ENCODE data around the gene REV3L. TPM values are rescaled to one million over a fixed set of nuclear protein-coding genes. Genes with fewer than 3 reads are reported as not detected.

REV3L gene, protein sequence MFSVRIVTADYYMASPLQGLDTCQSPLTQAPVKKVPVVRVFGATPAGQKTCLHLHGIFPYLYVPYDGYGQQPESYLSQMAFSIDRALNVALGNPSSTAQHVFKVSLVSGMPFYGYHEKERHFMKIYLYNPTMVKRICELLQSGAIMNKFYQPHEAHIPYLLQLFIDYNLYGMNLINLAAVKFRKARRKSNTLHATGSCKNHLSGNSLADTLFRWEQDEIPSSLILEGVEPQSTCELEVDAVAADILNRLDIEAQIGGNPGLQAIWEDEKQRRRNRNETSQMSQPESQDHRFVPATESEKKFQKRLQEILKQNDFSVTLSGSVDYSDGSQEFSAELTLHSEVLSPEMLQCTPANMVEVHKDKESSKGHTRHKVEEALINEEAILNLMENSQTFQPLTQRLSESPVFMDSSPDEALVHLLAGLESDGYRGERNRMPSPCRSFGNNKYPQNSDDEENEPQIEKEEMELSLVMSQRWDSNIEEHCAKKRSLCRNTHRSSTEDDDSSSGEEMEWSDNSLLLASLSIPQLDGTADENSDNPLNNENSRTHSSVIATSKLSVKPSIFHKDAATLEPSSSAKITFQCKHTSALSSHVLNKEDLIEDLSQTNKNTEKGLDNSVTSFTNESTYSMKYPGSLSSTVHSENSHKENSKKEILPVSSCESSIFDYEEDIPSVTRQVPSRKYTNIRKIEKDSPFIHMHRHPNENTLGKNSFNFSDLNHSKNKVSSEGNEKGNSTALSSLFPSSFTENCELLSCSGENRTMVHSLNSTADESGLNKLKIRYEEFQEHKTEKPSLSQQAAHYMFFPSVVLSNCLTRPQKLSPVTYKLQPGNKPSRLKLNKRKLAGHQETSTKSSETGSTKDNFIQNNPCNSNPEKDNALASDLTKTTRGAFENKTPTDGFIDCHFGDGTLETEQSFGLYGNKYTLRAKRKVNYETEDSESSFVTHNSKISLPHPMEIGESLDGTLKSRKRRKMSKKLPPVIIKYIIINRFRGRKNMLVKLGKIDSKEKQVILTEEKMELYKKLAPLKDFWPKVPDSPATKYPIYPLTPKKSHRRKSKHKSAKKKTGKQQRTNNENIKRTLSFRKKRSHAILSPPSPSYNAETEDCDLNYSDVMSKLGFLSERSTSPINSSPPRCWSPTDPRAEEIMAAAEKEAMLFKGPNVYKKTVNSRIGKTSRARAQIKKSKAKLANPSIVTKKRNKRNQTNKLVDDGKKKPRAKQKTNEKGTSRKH (N-terminal part only)
- total RNA-seq (2022) (17.2 and 19.0 TPM in 2 replicates), Bru-seq, nascent RNA (percentile 82 among the genes with signal in this experiment), BruChase-seq, experiment 1, labeled RNA remaining after a 6-hour chase (percentile 69 among the genes with signal in this experiment), BruChase-seq, experiment 2, labeled RNA remaining after a 2-hour chase (percentile 69 among the genes with signal in this experiment)
- long read RNA-seq, partial matches to known transcripts, result 3 of 10 reads
- long read RNA-seq, other reads (novel, unspliced or antisense), result 7 of 10 reads

- intact Hi-C loops (cut with micrococcal nuclease; ENCODE audit: unreplicated experiment), result loop anchor here (5.0 to 10.0 kb wide), 3 partner anchors 69 to 562 kb away; no protein-coding TSS in a partner anchor
- CTCF ChIA-PET, result interaction anchor here (0.6 to 0.9 kb wide), 4 partner anchors 15 to 614 kb away, joined by 3 to 4 read pairs (median 4); no protein-coding TSS in a partner anchor
- Mint-ChIP-seq H3K36me3 (ENCODE audit: insufficient read depth, unreplicated experiment) (peaks cover 41% of the 10 kb centered on the region), H3K4me1 (ENCODE audit: low read depth, unreplicated experiment) (peaks cover 11% of the 10 kb centered on the region), H3K9me3 (ENCODE audit: low read depth, unreplicated experiment) (no peaks in the 10 kb centered on the region), H3K27ac (ENCODE audit: unreplicated experiment) (peak within 1 kb of the TSS; percentile 99), H3K4me3 (ENCODE audit: low read depth, unreplicated experiment) (peak within 1 kb of the TSS; percentile 93), H3K27me3 (ENCODE audit: unreplicated experiment) (no peaks in the 10 kb centered on the region)
- TF ChIP-seq, protein P1, sequence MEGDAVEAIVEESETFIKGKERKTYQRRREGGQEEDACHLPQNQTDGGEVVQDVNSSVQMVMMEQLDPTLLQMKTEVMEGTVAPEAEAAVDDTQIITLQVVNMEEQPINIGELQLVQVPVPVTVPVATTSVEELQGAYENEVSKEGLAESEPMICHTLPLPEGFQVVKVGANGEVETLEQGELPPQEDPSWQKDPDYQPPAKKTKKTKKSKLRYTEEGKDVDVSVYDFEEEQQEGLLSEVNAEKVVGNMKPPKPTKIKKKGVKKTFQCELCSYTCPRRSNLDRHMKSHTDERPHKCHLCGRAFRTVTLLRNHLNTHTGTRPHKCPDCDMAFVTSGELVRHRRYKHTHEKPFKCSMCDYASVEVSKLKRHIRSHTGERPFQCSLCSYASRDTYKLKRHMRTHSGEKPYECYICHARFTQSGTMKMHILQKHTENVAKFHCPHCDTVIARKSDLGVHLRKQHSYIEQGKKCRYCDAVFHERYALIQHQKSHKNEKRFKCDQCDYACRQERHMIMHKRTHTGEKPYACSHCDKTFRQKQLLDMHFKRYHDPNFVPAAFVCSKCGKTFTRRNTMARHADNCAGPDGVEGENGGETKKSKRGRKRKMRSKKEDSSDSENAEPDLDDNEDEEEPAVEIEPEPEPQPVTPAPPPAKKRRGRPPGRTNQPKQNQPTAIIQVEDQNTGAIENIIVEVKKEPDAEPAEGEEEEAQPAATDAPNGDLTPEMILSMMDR (IDR thresholded peaks at IDR 0.05; ENCODE audit: unreplicated experiment), result no peak
- no TSS peak for BruUV-seq (replicated peaks)
- DNase-seq, result peak; percentile 87
These were observed at the start of gene REV3L for GRCh38 chr6:111482959-111483735. TSS of gene REV3L (minus strand) at chr6:111483218. CDS start at chr6:111482888, 330 bp downstream.

- CTCF ChIA-PET, result no interaction called here
These were observed 48.2 kb upstream of the REV3L start for GRCh38 chr6:111531185-111531584.

DNA sequence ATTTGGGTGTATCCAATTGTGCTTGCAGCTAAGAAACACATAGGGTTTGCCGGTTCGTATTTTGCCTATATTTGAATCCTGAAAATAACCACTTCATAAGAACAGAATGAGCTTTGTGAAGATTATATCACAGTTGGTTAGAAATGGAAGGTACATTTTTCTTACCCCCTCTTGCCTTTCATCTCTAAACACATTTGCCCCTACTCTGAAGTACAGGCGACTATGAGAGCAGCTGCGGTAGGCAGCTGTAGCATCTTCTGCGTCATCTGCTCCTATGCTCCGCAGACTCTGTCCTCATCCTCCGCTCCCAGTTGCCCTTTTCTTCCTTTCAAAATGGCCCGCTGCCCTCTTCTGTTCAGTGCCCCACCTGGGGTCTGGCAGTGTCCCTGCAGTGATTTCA is 47.6 kb upstream of the REV3L start:
- TF ChIP-seq, protein P1 (IDR thresholded peaks at IDR 0.05; ENCODE audit: unreplicated experiment), result no peak
- Mint-ChIP-seq H3K27ac (ENCODE audit: unreplicated experiment) (no peak overlapping the region), H3K27me3 (ENCODE audit: unreplicated experiment) (no peaks in the 10 kb centered on the region), H3K36me3 (ENCODE audit: insufficient read depth, unreplicated experiment) (no peaks in the 10 kb centered on the region), H3K9me3 (ENCODE audit: low read depth, unreplicated experiment) (no peaks in the 10 kb centered on the region), H3K4me3 (ENCODE audit: low read depth, unreplicated experiment) (no peak overlapping the region), H3K4me1 (ENCODE audit: low read depth, unreplicated experiment) (no peaks in the 10 kb centered on the region)
- CTCF ChIA-PET, result no interaction called here
- intact Hi-C loops (cut with micrococcal nuclease; ENCODE audit: unreplicated experiment), result no loop called here
- no peak for DNase-seq
- no TSS peak for BruUV-seq (replicated peaks)

More at GRCh38 chr6:111531185-111531584, 48.2 kb upstream of the REV3L start:
- Mint-ChIP-seq H3K27me3 (ENCODE audit: unreplicated experiment) (no peaks in the 10 kb centered on the region), H3K9me3 (ENCODE audit: low read depth, unreplicated experiment) (no peaks in the 10 kb centered on the region), H3K4me3 (ENCODE audit: low read depth, unreplicated experiment) (no peak overlapping the region), H3K27ac (ENCODE audit: unreplicated experiment) (no peak overlapping the region), H3K36me3 (ENCODE audit: insufficient read depth, unreplicated experiment) (no peaks in the 10 kb centered on the region), H3K4me1 (ENCODE audit: low read depth, unreplicated experiment) (no peaks in the 10 kb centered on the region)
- intact Hi-C loops (cut with micrococcal nuclease; ENCODE audit: unreplicated experiment), result no loop called here
- no peak for DNase-seq
- no TSS peak for BruUV-seq (replicated peaks)
- TF ChIP-seq, protein P1 (IDR thresholded peaks at IDR 0.05; ENCODE audit: unreplicated experiment), result no peak
